GM18951 (cell line): Measurements from ENCODE around the gene ADCYAP1R1.

Experiments used
- POLR2A ChIP-seq: IDR thresholded peaks from 4 replicates; pipeline ENCODE4 v1.6.1; 2011; ENCODE audit warnings: mild to moderate bottlenecking; ENCODE audit not compliant: insufficient read length, insufficient read depth; ENCODE audit errors: extremely low read depth
- in situ Hi-C: fragments of 300-500 bp; cut with MboI; formaldehyde crosslinking; loops from one replicate; pipeline ENCODE4 v1.12.0; 2022; ENCODE audit warnings: low sequenced_read_pairs, mixed read lengths, inconsistent platforms; ENCODE audit not compliant: unreplicated experiment

ADCYAP1R1 gene

DNA sequence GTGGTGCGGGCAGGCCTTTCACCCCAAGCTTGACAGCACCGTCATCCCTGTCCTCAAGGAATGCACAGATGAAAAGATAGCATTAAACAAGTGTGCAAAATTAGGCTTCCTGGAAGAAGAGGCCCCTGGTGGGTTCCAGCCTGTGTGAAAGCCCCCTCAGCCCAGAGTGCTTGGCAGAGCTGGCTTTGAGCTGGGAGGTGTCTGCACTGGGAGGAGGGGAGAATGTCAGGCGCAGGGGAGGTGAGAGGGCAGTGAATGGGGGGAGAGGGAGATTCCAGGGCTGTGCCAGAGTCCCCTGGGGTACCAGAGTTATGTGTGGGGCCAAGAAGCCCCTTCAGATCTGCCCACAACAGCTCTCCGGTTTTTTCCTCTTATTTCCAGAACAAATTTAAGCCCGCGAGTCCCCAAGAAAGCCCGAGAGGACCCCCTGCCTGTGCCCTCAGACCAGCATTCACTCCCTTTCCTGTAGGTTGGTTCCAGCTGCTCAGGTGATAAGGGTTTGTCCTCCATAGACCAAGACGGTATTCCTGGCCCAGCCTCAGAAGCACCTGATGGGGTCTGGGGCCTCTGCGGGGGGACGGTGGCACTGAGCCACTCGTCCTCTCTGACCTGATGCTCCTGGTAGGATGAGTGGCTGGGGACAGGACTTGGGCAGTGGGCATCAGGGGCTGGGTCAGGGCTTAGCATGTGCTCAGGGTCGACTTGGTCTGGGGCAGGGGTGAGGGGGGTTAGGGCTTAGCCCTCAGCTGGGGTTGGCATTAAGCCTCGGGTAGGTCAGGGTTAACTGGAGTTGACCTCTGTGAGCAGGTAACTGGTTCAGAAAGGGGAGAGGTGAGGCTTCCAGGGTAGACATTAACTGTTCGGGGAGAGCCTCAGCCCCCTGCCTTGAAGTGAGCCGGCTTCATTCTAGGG is 43.4 kb downstream of the ADCYAP1R1 start:
- in situ Hi-C loops = no loop called here

DNA sequence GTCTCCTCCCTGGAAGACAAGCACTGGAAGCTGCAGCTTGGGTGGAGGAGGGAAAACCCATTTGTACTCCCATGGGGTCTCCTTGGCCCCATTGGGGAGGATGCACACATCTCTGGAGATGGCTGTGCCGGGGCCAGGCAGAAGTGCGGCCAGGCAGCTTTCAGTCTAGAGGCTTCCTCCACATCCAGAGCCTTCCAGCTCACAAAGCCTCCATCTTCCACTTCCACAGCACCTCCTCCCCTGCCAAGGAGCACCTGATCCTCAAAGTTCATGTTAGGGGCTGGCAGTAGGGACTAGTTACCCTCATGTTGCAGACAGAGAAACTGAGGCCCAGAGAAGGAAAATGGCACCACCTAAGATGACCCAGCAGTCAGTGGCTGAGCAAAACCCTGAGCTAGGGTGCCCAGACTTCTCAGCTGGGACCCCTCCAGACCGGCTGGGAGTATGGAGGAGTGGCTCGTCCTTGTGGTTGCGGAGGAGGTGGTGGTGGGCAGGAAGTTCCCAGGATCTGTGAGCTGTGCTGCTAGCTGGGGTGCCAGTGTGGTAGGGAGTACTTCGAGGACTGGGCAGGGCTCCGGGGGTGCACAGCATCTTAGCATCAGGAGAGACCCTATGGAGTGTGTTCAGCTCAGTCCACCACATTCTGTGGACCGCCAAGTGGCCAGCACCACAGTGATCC is 44.2 kb downstream of the ADCYAP1R1 start:
- no peak for TF ChIP-seq POLR2A
- in situ Hi-C loops = no loop called here

More for the DNA sequence above, 43.4 kb downstream of the ADCYAP1R1 start:
- TF ChIP-seq POLR2A = no peak

DNA sequence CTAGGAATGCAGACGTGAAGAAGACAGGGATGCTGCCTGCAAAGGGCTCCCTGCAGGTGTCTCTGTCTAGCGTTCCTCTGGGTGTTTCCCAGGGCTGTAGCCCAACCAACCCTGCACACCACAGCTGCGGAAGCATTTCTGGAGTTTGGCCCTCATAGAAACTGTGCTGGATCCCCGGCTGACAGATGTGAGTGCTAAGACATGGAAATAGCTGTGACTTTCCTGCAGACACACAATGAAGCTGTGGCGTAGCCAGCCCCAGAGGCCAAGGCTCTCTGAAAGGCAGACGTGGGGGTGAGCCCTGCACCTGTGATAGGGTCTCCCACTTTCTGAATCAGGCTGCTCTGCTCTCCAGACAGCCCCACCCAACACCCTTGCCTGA is 44.8 kb downstream of the ADCYAP1R1 start:
- TF ChIP-seq POLR2A = no peak
- in situ Hi-C loops = no loop called here

DNA sequence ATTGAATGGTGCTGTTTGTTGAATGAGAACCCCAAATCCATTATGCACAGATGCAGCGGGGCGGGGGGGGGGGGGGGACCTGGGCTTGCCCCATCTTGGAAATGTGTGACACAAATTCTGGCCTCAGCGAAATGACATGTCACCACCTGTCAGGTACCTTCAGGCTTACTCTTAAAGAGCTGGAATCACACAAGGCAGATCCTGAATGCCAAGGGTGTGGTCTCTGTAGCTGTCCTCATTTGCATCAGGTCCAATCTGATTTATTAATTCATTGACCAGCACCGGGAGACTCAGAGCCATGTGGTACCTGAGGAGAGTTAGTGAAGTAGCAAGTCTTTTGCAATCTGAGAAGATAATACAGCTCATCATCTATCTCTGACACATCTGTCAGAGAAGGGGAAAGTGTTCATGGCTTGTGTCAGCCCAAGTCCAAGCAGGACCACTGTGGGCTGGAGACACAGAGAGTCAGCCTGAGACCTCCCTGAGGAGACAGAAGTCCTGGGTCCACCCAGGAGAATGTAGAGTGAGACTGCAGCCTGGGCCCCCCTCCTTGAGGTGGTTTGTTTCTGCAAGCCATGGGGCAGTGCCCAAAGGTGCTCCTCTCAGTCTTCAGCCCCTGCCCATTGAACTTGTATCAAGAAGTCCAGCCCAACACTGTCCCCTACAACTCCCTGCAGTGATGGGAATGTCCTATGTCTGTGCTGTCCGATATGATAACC is 46.7 kb downstream of the ADCYAP1R1 start:
- in situ Hi-C loops = no loop called here

DNA sequence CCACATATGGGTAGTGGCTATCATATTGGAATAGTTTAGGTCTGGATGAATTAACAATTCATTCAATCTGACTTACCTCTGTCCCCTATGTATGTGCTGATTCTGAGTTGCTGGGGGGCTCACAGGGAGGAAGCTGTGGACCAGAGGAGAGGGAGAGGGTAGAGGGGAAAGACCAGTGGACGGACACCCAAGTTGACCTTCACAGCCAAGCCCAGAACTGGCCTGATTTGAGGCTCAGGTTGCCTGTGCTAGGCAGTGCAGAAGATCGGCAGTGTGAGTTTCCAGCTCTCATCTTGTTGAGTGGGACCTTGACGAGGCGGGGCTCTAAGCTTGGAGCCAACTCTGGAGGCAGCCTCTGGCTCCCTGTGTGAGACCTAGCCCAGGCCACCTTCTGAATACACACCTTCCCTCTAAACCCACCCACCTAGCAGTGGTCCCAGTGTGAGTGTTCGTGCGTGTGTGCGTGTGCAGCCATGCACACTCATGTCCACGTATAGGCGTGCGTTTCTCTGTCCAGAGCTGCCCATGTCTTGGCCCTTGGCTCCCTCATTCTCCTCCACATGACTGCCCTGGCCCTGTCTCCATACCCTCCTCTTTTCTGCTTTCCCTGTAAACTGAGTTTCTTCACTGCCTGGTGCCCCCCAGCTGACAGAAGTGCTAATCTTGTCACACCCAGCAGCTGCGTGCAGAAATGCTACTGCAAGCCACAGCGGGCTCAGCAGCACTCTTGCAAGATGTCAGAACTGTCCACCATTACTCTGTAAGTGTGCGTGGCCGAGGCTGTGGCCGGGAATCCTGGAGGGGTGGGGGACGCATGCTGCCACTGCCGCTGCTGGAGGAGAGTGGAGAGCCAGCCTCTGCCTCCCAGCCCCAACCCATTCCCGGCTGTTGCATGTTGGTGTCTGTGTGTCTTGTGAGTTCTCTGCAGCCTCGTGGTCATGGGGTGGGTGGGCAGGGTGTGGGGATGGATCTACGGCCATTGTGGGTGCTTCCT is 47.6 kb downstream of the ADCYAP1R1 start:
- in situ Hi-C loops = no loop called here
- no peak for TF ChIP-seq POLR2A

More for the DNA sequence above, 46.7 kb downstream of the ADCYAP1R1 start:
- no peak for TF ChIP-seq POLR2A

DNA sequence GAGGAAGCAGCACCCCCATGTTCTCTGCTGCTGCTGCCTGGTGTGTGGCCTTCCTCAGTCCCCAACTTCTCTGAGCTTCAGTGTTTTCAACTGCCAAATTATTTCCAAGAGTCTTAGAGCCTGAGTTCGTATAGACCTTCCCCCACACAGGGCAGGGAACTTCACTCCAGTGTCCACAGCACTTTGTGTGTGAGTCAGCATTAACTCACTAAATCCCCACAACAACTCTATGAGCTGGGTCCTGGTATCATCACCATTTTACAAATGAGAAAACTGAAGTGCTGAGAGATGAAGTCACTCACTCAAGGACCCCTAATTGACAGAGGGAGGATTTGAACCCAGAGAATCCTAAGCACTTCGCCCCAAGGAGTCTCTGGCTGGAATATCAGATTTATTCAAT is 48.3 kb downstream of the ADCYAP1R1 start:
- no peak for TF ChIP-seq POLR2A

DNA sequence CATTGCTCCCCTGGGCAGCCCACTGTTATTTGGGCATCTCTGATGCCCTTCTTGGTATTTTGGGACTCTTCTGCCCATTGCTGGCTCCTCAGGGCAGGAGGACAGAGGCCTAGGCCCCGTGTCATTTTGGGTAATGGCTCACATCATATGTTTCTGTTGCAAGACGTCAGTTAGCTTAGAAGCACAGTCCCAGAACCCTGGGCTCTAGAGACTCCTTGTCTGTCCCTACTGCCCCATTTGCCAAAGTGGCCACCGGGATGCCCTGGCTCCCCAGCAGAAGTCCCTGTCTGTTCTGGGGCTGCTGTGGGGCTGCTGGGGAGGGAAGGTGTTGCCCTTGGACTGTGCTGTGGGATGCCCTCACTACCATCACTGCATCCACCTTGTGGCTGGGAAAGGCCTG is 48.8 kb downstream of the ADCYAP1R1 start:
- in situ Hi-C loops = no loop called here
- TF ChIP-seq POLR2A = no peak

More for the DNA sequence above, 48.3 kb downstream of the ADCYAP1R1 start:
- in situ Hi-C loops = no loop called here

DNA sequence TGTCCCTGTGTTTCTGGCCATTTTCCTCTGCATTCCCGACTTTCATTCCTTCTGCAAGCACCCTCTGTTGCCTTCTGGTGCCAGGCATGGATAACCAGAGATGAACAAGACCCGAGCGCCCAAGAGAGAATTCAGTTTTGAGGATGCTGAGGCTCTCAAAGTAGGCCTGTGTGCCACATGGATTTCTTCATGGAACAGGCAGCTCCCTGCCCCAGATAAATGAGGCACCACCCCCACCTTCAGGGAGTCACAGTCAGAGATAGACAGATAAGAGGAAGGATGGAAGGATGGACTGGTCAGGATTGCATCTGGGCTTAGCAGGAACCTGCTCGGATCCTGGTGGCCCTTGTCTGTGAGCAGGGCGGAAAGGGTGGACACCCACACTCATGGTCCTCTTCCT is 49.4 kb downstream of the ADCYAP1R1 start:
- no peak for TF ChIP-seq POLR2A
- in situ Hi-C loops = no loop called here

DNA sequence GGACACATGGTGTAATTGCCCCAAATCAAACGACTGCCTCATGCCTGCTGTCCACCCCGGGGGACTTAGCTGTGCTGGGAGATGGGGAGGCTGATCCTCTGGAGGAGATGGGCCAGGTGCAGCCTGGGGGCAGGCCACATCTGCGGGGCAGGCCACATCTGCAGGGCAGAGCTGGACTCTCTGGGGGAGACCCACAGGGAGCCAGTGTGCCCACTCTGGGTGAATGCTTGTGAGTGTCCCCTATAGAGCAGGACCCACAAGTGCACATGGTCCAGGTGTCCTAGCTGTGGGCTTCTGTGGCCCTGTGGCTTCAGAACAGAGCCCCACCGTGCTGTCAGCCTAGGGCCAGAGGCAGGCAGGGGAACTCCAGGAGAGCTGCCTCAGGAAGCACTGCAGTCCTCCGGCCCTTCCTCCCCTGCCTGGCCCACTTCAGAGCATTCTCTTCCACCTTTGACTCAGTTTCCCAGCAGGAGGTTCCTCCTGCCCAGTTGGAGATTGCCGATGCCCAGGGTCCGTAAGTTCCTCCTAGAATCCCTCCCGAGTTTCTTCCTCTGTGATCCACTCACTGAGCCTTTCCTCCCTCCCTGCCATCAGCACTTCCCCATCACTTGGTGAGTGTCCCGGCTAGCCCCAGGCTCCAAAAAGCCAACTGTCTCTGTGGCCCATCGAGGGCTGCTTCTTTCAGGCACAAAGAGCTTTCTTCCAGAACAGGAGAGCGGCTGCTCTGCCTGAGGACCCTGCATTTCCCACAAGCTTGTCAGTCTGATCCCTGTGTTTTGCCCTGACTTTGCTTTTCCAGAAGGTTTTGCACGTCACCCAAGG is 50.3 kb downstream of the ADCYAP1R1 start:
- no peak for TF ChIP-seq POLR2A
- in situ Hi-C loops = no loop called here

DNA sequence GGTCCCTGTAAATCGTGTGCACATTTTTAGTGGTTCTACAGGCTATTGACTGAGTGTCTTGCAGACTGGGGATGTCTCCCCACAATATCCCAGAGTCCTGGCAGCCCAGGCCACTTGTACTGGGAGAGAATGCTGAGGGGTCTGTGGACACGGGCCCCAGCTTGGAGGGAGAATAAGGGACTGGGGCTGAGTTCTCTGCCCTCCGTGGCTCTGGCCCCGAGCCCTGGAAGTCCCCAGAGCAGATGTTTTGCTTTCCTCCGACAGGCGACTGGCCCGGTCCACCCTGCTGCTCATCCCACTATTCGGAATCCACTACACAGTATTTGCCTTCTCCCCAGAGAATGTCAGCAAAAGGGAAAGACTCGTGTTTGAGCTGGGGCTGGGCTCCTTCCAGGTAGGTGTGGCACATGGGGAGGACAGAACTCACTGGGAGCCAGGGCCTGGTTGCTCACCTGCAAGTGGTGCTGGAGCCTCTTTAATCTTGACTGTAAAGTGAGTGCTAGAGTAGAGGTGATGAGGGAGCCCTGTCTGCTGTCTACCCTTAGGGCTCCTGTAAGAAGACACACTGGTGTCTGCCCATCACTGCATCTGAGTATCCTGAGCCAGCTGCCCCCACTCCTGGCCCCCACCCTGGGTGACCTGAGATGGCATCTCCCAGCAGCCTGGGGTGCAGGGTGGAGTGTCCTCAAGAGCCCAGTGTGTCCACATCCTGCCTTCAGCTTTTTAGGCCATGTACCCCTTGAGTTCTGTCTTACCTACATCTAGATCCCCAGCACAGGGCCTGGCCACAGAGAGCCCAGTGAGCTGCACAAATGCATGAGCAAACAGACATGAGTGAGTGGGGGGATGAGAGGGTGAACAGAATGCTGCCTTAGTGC is 51.1 kb downstream of the ADCYAP1R1 start:
- in situ Hi-C loops = no loop called here
- no peak for TF ChIP-seq POLR2A
